22Rv1 (cell line): ENCODE data around the gene PKNOX2.

Experiments used
- ZFX ChIP-seq: fragments of 450-650 bp; IDR thresholded peaks from 2 replicates; pipeline ENCODE4 v1.6.1; 2017; ENCODE audit warnings: antibody characterized with exemption, borderline replicate concordance
- TF ChIP-seq, protein P1 (sequence below): fragments of 450-650 bp; IDR thresholded peaks from 2 replicates; pipeline ENCODE4 v1.5.1; 2017; ENCODE audit warnings: mild to moderate bottlenecking

DNA sequence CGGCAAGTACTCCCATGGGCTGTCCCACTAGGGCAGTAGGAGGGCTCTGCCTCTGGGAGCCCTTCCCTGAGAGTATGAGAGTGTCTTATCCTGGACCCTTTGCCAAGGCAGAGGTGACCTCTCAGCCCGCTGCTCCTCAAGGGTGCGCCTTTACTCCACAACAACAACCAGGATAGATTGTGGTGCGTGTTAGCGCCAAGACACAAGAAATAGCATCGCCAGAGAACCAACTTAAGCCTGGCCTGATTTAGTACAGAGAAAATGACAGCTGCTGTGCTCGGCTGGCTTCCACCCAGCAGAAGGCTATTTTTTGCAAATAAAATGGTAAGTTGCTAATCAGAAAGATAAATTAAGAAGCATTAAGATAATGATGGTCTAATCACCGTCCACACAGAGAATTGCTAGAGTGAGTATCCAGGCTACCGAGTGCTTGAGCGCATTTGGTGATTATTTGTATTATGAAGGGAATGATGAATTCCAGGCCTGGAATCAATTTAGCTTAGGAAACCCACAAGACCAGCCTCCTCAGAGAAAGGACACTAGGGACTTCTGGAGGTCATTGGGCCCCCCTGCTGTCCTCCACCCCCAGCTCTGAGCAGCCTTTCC is 119.8 kb downstream of the PKNOX2 start:
- TF ChIP-seq, protein P1, sequence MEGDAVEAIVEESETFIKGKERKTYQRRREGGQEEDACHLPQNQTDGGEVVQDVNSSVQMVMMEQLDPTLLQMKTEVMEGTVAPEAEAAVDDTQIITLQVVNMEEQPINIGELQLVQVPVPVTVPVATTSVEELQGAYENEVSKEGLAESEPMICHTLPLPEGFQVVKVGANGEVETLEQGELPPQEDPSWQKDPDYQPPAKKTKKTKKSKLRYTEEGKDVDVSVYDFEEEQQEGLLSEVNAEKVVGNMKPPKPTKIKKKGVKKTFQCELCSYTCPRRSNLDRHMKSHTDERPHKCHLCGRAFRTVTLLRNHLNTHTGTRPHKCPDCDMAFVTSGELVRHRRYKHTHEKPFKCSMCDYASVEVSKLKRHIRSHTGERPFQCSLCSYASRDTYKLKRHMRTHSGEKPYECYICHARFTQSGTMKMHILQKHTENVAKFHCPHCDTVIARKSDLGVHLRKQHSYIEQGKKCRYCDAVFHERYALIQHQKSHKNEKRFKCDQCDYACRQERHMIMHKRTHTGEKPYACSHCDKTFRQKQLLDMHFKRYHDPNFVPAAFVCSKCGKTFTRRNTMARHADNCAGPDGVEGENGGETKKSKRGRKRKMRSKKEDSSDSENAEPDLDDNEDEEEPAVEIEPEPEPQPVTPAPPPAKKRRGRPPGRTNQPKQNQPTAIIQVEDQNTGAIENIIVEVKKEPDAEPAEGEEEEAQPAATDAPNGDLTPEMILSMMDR, result no peak
- TF ChIP-seq ZFX, result no peak
